HG03066 (cell line): ENCODE measurements around the gene TMEM40.

Experiments
- ATAC-seq: cut with Tn5 transposase; IDR thresholded peaks from one replicate; pipeline ENCODE4 v1.9.1; 2021; ENCODE audit warnings: low read depth; ENCODE audit not compliant: unreplicated experiment

TMEM40 gene

GRCh38 chr3:12686096-12686495, 73.0 kb downstream of the TMEM40 start:
- no peak for ATAC-seq
